PC-9 (cell line): ENCODE results near the gene GDPGP1. TPM values are rescaled to one million over a fixed set of nuclear protein-coding genes. Genes with fewer than 3 reads are reported as not detected.

Source experiments
- BruUV-seq: library from RNA; stranded (reverse); fragments of 400-500 nt; replicated peaks from 2 replicates; lab custom pipeline; 2021; lab: Mats Ljungman, UMichigan
- CTCF ChIA-PET: fragments of 300-600 bp; sonication (Branson Sonifier 250); formaldehyde crosslinking; loops from one replicate; lab custom pipeline; 2022; ENCODE audit warnings: antibody characterized with exemption; lab: Charles Lee
- POLR2A ChIA-PET: fragments of 300-600 bp; sonication (Branson Sonifier 250); formaldehyde crosslinking; loops from one replicate; lab custom pipeline; 2022; ENCODE audit warnings: antibody characterized with exemption; ENCODE audit not compliant: unreplicated experiment; lab: Charles Lee
- DNase-seq, 2 experiments: peaks; one replicate each; pipeline versions ENCODE4 v3.0.0 to v3.0.0-alpha.2; 2015 to 2022; ENCODE audit warnings: mixed read lengths in 1 of 2
- H2AFZ ChIP-seq: fragments of 200-600 bp; sonication (generic); 2 replicates; pipeline ENCODE4 v1.8.1; 2017; ENCODE audit warnings: antibody characterized with exemption
- H3F3A ChIP-seq: fragments of 200-600 bp; sonication (generic); 2 replicates; pipeline ENCODE4 v1.8.1; 2017; ENCODE audit warnings: antibody characterized with exemption, mild to moderate bottlenecking, low read depth; ENCODE audit not compliant: insufficient read depth
- H3K27ac ChIP-seq: fragments of 200-600 bp; sonication (generic); 2 replicates; pipeline ENCODE4 v1.6.1; 2016; ENCODE audit warnings: mixed run types
- H3K27me3 ChIP-seq: fragments of 200-600 bp; sonication (generic); 2 replicates; pipeline ENCODE4 v1.6.1; 2016; ENCODE audit warnings: low read depth, mixed run types; ENCODE audit not compliant: insufficient read depth
- H3K36me3 ChIP-seq: fragments of 200-600 bp; sonication (generic); 2 replicates; pipeline ENCODE4 v1.6.1; 2016; ENCODE audit warnings: low read depth, mixed run types
- H3K4me1 ChIP-seq: fragments of 200-600 bp; sonication (generic); replicated peaks from 2 replicates; pipeline ENCODE4 v1.6.1; 2016; ENCODE audit warnings: mixed run types; ENCODE audit not compliant: insufficient read depth
- H3K4me2 ChIP-seq: fragments of 200-600 bp; sonication (generic); 2 replicates; pipeline ENCODE4 v1.6.1; 2017; ENCODE audit warnings: mixed run types
- H3K4me3 ChIP-seq: fragments of 200-600 bp; sonication (generic); 2 replicates; pipeline ENCODE4 v1.6.1; 2016; ENCODE audit warnings: mixed run types
- H3K79me2 ChIP-seq: fragments of 200-600 bp; sonication (generic); 2 replicates; pipeline ENCODE4 v1.6.1; 2017; ENCODE audit warnings: low read depth, mixed run types
- H3K9me2 ChIP-seq: fragments of 200-600 bp; sonication (generic); 2 replicates; pipeline ENCODE4 v1.8.1; 2017; ENCODE audit warnings: mild to moderate bottlenecking; ENCODE audit not compliant: insufficient read depth
- H3K9me3 ChIP-seq: fragments of 200-600 bp; sonication (generic); 2 replicates; pipeline ENCODE4 v1.8.1; 2016; ENCODE audit warnings: low read depth; ENCODE audit not compliant: insufficient read depth
- H4K20me1 ChIP-seq: fragments of 200-600 bp; sonication (generic); 2 replicates; pipeline ENCODE4 v1.8.1; 2017; ENCODE audit not compliant: insufficient read depth
- CTCF ChIP-seq: fragments of 200-600 bp; sonication (generic); conservative IDR thresholded peaks from 2 replicates; pipeline ENCODE4 v1.6.1; 2017; ENCODE audit warnings: mixed run types, antibody characterized with exemption, mild to moderate bottlenecking, moderate library complexity
- EZH2 ChIP-seq: fragments of 200-600 bp; sonication (generic); IDR thresholded peaks from 2 replicates; pipeline ENCODE4 v1.8.0; 2017; ENCODE audit warnings: antibody characterized with exemption, low read depth
- intact Hi-C: fragments of 100-400 bp; cut with micrococcal nuclease; formaldehyde crosslinking; loops from one replicate; pipeline ENCODE4 v1.10.0; 2022; ENCODE audit not compliant: unreplicated experiment
- total RNA-seq: library from RNA; stranded (reverse); gene quantifications from 2 replicates; pipeline ENCODE4 v1.2.3, GENCODE V29; 2021

GDPGP1 gene
- total RNA-seq, 1 experiment from 2014 or later: 7.6 TPM

DNA sequence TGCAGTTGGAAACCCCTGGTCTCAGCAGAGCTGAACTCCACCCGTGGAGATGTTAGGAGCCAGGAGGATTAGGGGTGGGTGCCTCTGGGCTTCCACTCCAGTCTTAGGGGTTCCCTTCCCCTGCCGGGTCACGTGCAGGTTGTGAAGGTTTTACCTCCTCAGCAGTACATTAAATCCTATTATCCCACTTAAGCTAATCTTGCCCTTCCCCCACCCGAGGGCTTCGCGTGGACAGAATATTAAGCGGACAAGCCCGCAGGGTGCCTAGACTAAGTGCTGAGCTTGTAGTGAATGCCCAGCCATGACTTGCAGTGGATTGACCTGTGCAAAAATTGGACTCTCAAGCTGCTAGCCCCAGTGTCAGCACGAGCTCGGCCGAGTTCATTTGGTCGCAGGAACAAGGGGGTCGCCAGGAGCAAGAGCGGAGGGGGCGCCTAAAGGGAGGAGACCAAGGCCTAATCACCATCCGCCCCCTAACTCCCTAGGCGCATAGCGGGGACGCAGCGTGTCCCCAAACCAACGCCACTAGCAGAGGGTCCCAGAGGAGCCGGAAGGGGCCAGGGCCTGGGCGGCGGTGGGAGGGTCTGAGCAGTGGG, 33.4 kb upstream of the GDPGP1 start:
- Histone ChIP-seq H3K4me2 (peak overlapping the region; percentile 82), H3K36me3 (peaks cover 19% of the 10 kb centered on the region), H2AFZ (peak overlapping the region; percentile 76), H3K79me2 (peaks cover 49% of the 10 kb centered on the region), H3K4me3 (peak overlapping the region; percentile 71), H3K4me1 (peaks cover 50% of the 10 kb centered on the region), H3K27me3 (no peaks in the 10 kb centered on the region), H3F3A (peaks cover 25% of the 10 kb centered on the region), H3K9me3 (no peaks in the 10 kb centered on the region), H4K20me1 (no peaks in the 10 kb centered on the region; the same call in 1 of the 2 replicates), H3K27ac (peak overlapping the region; percentile 51), H3K9me2 (no peaks in the 10 kb centered on the region)
- TF ChIP-seq CTCF (no peak), EZH2 (no peak)
- POLR2A ChIA-PET: interaction anchor here (0.6 to 1.0 kb wide), 5 partner anchors 9 to 783 kb away, joined by 3 to 7 read pairs (median 4); no protein-coding TSS in a partner anchor
- intact Hi-C loops: no loop called here
- no peak for DNase-seq
- TSS peak; percentile 65 for BruUV-seq
- CTCF ChIA-PET: interaction anchor here (1.2 kb wide), 1 partner anchor 21 kb away, joined by 4 read pairs; no protein-coding TSS in a partner anchor

DNA sequence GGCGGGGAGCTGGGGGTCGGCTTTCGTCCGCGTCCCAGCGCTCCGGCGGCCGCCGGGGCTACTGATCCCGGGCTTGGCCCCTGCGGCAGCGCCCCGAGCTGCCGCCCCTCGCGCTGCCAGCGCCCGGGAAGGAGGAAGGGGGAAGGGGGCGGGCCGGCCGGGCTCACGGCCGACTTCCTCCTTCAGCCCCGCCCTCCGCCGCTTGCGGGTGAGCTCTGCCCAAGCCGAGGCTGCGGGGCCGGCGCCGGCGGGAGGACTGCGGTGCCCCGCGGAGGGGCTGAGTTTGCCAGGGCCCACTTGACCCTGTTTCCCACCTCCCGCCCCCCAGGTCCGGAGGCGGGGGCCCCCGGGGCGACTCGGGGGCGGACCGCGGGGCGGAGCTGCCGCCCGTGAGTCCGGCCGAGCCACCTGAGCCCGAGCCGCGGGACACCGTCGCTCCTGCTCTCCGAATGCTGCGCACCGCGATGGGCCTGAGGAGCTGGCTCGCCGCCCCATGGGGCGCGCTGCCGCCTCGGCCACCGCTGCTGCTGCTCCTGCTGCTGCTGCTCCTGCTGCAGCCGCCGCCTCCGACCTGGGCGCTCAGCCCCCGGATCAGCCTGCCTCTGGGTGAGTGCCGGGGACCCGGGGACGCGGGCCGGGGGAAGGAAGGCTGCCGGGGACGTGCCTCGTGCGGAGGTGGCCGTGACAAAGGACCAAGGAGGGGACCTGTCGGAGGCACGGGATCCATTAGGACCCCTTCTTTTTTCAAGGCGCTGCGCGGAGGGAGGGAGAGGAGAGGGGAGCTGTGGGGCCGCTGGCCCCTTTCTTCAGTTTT, 32.7 kb upstream of the GDPGP1 start, which contains the start of gene SEMA4B:
SEMA4B (plus strand) TSS at position 201 of the 814 bp plus-strand sequence; CDS start at position 450, 249 bp downstream.
- ChIA-PET POLR2A (interaction anchor here (0.6 to 1.0 kb wide), 9 partner anchors 9 to 784 kb away, joined by 3 to 14 read pairs (median 4); no protein-coding TSS in a partner anchor), CTCF (interaction anchor here (0.6 to 1.2 kb wide), 2 partner anchors 11 to 20 kb away, joined by 4 read pairs; no protein-coding TSS in a partner anchor)
- peak within 1 kb of the TSS; percentile 51 for H3K27ac ChIP-seq
- H3K9me2 ChIP-seq: no peaks in the 10 kb centered on the region
- TF ChIP-seq CTCF (no peak), EZH2 (no peak)
- peaks cover 25% of the 10 kb centered on the region for H3F3A ChIP-seq
- H4K20me1 ChIP-seq: no peaks in the 10 kb centered on the region; the same call in 1 of the 2 replicates
- H3K79me2 ChIP-seq: peaks cover 56% of the 10 kb centered on the region
- BruUV-seq: no TSS peak
- H3K27me3 ChIP-seq: no peaks in the 10 kb centered on the region
- peak; percentile 46 to 65 for DNase-seq
- intact Hi-C loops: no loop called here
- peak within 1 kb of the TSS; percentile 76 for H2AFZ ChIP-seq
- H3K4me2 ChIP-seq: peak within 1 kb of the TSS; percentile 82
- H3K4me3 ChIP-seq: peak within 1 kb of the TSS; percentile 71
- peaks cover 25% of the 10 kb centered on the region for H3K36me3 ChIP-seq
- H3K9me3 ChIP-seq: no peaks in the 10 kb centered on the region
- peaks cover 57% of the 10 kb centered on the region for H3K4me1 ChIP-seq

- Histone ChIP-seq H3K4me1 (peaks cover 63% of the 10 kb centered on the region), H3K79me2 (peaks cover 62% of the 10 kb centered on the region)
Measured at GRCh38 chr15:90201944-90202375, 32.0 kb upstream of the GDPGP1 start.

More at GRCh38 chr15:90201944-90202375, 32.0 kb upstream of the GDPGP1 start:
- H2AFZ ChIP-seq: no peak overlapping the region
- no TSS peak for BruUV-seq
- POLR2A ChIA-PET: interaction anchor here (0.6 to 1.0 kb wide), 3 partner anchors 10 to 538 kb away, joined by 3 to 10 read pairs (median 7); no protein-coding TSS in a partner anchor
- intact Hi-C loops: no loop called here
- H3K9me2 ChIP-seq: no peaks in the 10 kb centered on the region
- TF ChIP-seq CTCF (no peak), EZH2 (no peak)
- no peak for DNase-seq
- CTCF ChIA-PET: interaction anchor here (0.6 kb wide), 1 partner anchor 10 kb away, joined by 4 read pairs; no protein-coding TSS in a partner anchor
- no peaks in the 10 kb centered on the region; the same call in 1 of the 2 replicates for H4K20me1 ChIP-seq
- H3K9me3 ChIP-seq: no peaks in the 10 kb centered on the region
- H3K4me3 ChIP-seq: peak overlapping the region; percentile 71
- H3F3A ChIP-seq: peaks cover 27% of the 10 kb centered on the region
- H3K4me2 ChIP-seq: peak overlapping the region; percentile 82
- H3K36me3 ChIP-seq: peaks cover 32% of the 10 kb centered on the region
- no peaks in the 10 kb centered on the region for H3K27me3 ChIP-seq
- peak overlapping the region; percentile 51 for H3K27ac ChIP-seq
